Germinal center (tissue), 1 donor: ENCODE data around the gene FBXW4.
A peak's percentile ranks its signal among the peaks of the same experiment; 100 is the strongest.

Experiments used
- DNase-seq: peaks from one replicate; pipeline ENCODE4 v3.0.0; 2012; ENCODE audit warnings: mixed read lengths, low spot score

The FBXW4 gene

GRCh38 chr10:101694674-101695403, at the start of gene FBXW4:
FBXW4 (minus strand) TSS chr10:101695170; CDS start chr10:101695105, 65 bp downstream.
- peak; percentile 89 for DNase-seq

- DNase-seq, result no peak
Measured at GRCh38 chr10:101744267-101744666, 49.3 kb upstream of the FBXW4 start.

DNA sequence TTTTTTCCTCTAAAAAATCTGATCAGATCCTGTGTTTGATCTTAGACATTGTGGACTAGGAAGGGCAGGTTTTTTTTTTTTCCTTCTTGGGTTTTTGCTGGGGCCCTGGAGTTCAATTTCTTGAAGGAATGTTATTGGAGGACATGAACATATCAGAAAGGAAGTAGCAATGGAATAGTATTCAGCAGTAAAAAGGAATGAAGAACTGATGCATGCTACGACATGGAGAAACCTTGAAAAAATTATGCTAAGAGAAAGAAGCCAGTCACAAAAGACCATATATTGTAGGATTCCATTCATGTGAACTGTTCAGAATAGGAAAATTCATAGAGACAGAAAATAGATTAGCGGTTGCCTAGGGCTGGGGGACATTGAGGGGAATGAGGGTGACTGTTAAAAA, 47.0 kb upstream of the FBXW4 start:
- DNase-seq, result no peak

GRCh38 chr10:101736666-101737065, 41.7 kb upstream of the FBXW4 start:
- DNase-seq, result no peak

- DNase-seq, result no peak
Measured at GRCh38 chr10:101732096-101732495, 37.1 kb upstream of the FBXW4 start.

GRCh38 chr10:101726115-101726387, 31.1 kb upstream of the FBXW4 start:
- no peak for DNase-seq

- DNase-seq, result no peak
Measured at GRCh38 chr10:101725296-101726114, 30.5 kb upstream of the FBXW4 start.

DNA sequence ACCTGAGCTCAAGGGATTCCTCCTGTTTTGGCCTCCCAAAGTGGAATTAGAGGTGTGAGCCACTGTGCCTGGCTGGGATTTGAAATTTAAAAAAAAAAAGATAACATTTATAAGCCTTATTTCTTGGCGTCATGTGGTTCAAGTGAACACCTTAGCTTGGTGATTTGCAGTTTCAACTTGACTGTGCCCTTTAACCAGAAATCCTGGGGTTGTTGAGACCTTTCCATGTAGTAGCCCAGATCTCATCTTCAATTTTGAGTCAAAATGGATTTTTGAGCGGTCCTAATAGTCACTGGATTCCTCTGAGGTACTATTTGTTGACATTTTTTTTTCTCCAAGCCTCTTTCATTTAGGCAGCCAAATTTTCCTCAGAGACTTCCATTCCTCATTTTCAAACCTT, 29.5 kb upstream of the FBXW4 start:
- no peak for DNase-seq

DNA sequence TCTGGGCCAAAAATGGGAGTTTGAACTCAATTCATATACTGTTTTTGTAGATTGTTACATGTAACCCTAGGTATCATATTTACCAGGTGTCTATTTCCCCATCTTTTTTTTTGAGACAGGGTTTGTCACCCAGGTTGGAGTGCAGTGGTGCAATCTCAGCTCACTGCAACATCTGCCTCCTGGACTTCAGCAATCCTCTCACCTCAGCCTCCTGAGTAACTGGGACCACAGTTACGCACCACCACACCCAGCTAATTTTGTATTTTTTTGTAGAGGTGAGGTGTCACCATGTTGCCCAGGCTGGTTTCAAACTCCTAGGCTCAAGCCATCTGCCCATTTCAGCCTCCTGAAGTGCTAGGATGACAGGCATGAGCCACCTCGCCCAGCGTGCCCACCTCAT, 28.2 kb upstream of the FBXW4 start:
- DNase-seq, result no peak

- no peak for DNase-seq
Measured at GRCh38 chr10:101721806-101722205, 26.8 kb upstream of the FBXW4 start.

DNA sequence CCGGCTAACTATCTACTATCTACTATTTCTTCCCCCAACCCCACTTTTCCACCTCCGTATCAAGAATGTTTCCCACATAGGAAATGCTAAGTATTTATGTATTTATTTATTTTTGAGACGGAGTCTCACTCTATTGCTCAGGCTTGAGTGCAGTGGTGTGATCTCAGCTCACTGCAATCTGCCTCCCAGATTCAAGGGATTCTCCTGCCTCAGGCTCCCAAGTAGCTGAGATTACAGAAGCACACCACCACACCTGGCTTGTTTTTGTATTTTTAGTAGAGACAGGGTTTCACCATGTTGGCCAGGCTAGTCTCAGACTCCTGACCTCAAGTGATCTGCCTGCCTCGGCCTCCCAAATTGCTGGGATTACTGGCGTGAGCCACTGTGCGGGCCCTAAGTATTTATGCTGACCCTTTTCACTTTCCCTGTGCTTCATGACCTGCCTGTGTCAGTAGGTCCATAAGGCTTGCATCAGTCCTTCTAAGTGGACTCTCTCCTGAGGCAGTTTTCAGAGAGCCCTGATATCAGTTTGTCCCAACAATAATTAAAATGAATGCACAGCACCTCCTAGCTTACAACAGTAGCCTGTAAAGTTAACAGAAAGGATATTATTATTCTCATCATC, 25.7 kb upstream of the FBXW4 start:
- DNase-seq, result no peak

DNA sequence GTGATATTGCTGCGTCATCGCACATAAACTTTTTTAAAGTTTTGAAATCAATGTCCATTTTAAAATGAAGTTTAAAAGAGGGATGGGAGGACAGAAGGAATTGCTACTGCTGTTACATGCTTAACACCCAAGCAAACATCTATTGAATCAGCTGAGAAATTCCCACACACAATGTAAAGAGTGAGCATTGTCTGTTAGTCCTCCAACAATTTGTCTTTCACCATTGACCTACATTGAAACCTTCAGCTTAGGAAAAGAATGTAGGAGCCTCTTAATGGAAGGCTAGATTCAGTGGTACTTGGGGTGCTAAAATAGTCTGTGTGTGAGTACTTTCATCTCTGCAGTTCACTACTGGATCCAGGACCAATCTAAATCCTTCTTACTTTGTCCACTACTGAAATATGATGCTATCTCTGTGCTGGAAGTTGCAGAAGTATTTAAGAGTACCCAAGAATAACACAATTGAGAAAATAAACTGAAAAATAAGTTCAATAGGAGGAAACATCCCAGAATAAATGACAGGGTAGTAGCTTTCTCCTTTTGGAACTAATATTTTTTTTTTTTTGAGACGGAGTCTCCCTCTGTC, 23.8 kb upstream of the FBXW4 start:
- no peak for DNase-seq

GRCh38 chr10:101716891-101717659, 22.1 kb upstream of the FBXW4 start:
- no peak for DNase-seq

GRCh38 chr10:101712997-101713396, 18.0 kb upstream of the FBXW4 start:
- DNase-seq, result no peak

DNA sequence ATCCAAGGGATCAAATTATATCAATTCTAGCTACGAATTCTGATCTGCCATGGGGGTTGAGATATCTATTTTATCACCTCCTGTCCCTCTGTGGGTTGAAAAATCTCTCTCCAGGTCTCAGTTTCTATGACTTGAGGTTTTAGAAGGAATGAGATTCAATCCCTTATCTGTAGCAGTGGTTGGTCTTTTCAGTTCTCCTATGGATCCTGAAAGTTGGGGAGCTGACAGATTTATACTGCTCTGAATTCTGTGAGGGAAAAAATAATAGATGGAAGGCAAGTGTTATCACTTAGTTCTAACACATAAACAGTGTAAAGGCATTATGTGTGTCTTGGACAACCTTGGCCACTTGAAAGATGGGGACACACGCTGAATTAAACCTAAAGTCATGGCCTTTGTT, 15.8 kb upstream of the FBXW4 start:
- no peak for DNase-seq

DNA sequence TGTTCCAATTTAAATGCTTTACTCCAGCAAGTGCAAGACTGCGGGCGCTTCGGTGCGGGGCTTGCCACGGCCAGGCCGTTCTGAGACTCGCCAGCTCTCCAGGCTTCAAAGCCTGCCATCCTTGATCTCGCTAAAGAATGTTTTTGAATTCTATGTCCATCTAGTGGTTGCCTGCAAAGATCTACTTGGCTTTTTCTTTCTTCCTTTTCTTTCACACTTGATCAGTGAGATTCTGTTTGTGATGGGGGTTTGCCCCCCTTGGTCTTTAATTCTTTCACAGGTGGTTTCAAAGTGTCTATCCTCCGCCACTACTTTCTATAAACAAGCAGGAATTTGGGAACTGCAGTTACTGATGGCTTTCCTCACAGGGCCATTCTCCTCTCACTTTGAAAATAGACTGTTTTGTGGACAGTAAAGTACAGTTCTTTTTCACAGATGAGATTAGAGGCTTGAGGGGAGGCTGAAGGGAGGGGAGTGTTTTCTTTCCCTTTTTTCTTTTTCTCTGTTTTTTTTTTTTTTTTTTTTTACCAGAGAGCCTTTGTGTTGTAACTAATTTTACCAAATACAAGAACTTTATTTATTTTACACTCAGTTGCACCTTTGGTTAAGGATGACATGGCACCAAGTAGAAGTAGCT, 15.2 kb upstream of the FBXW4 start:
- no peak for DNase-seq

- no peak for DNase-seq
Measured at GRCh38 chr10:101709359-101710058, 14.5 kb upstream of the FBXW4 start.

- no peak for DNase-seq
Measured at GRCh38 chr10:101708870-101709269, 13.9 kb upstream of the FBXW4 start.

DNA sequence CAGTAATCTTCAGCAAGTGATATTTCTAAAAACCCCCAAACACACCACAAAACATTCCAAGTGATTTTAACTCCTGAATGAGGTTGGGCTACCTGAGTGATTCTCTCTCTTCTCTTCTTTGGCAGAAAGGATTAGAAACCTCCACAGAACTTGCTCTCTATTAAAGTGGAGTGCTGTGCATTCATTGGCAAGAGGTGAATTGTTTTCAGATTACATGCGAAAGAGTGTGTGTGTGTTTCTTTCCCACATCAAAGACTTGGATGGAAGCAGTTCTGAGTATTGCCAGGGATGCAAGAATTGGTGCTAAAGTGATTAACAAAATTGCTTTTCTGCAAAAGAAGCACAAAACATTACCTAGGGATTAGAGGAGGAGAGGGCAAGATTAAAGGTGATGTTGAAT, 13.1 kb upstream of the FBXW4 start:
- no peak for DNase-seq

DNA sequence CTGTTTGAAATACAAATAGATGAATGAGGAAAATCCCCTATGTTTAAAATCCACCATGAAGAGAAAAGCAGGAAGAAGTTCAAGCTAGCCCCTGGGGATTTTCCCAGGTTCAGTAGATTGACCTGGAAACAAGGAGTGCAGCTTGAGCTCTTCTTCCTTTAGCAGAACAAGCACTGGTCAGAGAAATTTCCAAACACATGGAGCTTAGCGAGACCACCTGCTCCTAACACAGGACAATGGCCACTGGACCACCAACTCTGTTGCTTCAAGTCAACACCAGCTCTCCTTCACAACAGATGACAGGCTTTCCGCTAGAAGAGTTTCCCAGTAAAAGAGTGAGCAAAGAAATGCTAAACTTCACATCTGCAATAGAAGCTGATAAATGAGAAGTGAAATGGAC, 9.4 kb upstream of the FBXW4 start:
- DNase-seq, result no peak

DNA sequence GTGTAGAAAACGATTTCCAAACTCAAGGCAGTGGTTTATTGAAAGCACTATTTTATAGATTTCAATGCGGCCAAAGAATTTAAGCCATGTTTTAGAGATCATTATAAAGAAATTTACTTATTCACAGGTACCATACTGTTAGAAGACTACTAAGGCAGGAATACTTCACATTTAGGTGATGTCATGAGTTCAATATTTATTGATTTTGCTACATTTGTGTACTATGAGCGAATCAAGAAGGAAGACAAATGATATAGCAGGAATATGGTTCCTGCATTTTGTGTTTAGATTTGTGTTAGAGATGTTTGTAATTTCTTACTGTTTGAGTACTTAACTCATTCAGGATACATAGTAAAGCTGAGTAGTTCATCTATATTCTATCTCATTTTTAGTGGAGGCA, 1.7 kb upstream of the FBXW4 start:
- no peak for DNase-seq
